GM13976 (cell line): ENCODE data around the gene TNFSF13.

Experiments used
- DNase-seq: peaks from one replicate; pipeline ENCODE4 v3.0.0; 2012; ENCODE audit warnings: low spot score
- in situ Hi-C: fragments of 300-500 bp; cut with MboI; formaldehyde crosslinking; loops from one replicate; pipeline ENCODE4 v1.12.0; 2022; ENCODE audit warnings: low sequenced_read_pairs, mixed read lengths, inconsistent platforms; ENCODE audit not compliant: unreplicated experiment
- TF ChIP-seq, protein P1 (sequence below): IDR thresholded peaks from 2 replicates; pipeline ENCODE4 v1.5.1; 2012; ENCODE audit warnings: borderline replicate concordance, mild to moderate bottlenecking; ENCODE audit not compliant: insufficient read depth; ENCODE audit errors: extremely low read depth, missing control alignments, control extremely low read depth

The TNFSF13 gene

DNA sequence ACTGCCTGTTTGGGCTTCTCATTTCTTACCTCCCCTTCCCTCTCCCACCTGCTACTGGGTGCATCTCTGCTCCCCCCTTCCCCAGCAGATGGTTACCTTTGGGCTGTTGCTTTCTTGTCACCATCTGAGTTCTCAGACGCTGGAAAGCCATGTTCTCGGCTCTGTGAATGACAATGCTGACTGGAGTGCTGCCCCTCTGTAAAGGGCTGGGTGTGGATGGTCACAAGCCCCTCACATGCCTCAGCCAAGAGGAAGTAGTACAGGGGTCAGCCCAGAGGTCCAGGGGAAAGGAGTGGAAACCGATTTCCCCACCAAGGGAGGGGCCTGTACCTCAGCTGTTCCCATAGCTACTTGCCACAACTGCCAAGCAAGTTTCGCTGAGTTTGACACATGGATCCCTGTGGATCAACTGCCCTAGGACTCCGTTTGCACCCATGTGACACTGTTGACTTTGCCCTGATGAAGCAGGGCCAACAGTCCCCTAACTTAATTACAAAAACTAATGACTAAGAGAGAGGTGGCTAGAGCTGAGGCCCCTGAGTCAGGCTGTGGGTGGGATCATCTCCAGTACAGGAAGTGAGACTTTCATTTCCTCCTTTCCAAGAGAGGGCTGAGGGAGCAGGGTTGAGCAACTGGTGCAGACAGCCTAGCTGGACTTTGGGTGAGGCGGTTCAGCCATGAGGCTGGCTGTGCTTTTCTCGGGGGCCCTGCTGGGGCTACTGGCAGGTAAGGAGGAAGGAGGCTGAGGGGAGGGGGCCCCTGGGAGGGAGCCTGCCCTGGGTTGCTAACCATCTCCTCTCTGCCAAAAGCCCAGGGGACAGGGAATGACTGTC lies 20.7 kb downstream of the TNFSF13 start, which contains the start of gene CD68:
Gene CD68 (plus strand): TSS at position 638 of the 833 bp plus-strand sequence. CDS start 40 bp downstream, at position 678.
- peak; percentile 82 for DNase-seq
- in situ Hi-C loops: no loop called here
- TF ChIP-seq, protein P1, sequence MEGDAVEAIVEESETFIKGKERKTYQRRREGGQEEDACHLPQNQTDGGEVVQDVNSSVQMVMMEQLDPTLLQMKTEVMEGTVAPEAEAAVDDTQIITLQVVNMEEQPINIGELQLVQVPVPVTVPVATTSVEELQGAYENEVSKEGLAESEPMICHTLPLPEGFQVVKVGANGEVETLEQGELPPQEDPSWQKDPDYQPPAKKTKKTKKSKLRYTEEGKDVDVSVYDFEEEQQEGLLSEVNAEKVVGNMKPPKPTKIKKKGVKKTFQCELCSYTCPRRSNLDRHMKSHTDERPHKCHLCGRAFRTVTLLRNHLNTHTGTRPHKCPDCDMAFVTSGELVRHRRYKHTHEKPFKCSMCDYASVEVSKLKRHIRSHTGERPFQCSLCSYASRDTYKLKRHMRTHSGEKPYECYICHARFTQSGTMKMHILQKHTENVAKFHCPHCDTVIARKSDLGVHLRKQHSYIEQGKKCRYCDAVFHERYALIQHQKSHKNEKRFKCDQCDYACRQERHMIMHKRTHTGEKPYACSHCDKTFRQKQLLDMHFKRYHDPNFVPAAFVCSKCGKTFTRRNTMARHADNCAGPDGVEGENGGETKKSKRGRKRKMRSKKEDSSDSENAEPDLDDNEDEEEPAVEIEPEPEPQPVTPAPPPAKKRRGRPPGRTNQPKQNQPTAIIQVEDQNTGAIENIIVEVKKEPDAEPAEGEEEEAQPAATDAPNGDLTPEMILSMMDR: no peak

- in situ Hi-C loops: no loop called here
- TF ChIP-seq, protein P1: no peak
- DNase-seq: no peak
Measured at GRCh38 chr17:7579834-7580603, 21.5 kb downstream of the TNFSF13 start.

- TF ChIP-seq, protein P1: no peak
- in situ Hi-C loops: no loop called here
- no peak for DNase-seq
Measured at GRCh38 chr17:7580604-7581575, 22.3 kb downstream of the TNFSF13 start.

DNA sequence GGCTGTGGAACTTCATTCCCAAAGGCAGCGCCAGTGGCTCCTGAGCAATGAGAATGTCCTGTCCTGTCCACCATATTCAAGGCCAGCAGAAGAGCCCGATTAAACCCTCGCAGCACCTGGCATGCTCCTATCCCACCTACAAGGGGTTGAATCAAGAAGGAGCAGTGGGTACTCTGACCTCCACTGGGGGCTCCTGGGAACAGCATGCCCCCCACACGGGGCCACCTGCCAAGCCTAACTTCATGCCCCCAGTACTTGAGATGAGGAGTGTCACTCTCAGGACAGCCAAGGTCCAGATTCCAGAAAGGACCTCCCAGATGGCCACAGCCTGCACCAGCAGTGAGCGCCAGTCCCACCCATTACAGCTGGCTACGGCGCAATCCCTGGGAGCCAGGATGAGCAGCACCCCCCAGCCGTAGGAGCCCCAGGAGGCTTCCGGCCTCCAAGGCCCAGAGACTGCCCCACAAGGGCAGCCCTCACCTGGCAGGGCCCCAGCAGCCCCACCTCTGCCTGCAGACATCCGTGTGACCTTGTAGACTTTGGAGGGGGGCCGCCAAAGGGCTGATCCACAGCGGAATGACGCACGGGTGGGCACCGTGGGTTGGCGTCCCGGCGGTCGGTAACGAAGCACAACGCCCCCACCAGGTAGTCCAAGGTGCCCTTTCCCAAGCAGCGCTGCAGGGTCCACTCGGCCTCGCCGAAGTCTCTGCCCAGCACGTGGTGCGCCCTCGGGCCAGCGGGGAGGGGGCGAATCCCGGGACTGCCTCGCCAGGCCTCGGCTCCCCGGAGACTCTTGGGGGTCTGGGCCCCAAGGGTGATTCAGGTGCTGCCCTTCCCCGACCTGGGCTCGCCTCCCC lies 24.1 kb downstream of the TNFSF13 start:
- TF ChIP-seq, protein P1: no peak
- in situ Hi-C loops: no loop called here
- DNase-seq: no peak

DNA sequence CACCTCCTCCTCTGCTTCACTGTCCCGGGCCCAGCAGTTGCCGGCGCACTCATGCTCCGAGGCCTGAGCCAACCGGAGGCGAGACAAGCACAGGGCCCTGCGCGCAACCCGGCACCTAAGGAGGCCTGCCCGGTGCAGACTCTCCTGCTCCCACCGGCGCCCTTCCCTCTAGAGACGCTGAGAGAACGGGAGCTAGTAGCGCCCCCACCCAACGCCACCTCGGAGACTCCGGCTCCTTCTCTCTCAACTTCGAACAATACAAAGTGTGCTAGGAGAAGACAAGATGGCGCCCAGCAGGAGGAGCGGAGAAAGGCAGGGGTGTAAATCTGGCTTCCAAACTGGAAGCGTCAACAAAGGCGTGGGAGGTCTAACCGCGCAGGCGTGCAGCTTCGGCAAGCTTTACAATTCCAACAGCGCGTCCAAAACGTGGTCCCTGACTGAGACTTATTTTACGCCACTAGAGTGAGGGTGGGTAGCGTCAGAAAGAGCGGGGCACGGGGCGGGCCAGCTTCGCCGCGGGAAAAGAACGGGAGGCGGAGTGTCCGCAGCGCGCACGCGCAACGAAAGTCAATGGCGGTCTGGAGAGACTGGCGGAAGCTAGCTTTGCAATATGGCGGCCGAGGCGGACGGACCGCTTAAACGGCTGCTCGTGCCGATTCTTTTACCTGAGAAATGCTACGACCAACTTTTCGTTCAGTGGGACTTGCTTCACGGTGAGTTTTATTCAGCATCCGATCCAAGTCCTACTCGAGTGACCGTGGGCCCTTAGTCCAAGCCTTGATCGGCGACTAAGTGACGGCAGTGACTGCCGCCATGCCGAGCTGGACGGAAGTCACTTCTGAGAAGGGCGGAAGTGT lies 24.9 kb downstream of the TNFSF13 start, which contains the start of gene MPDU1:
Gene MPDU1 (plus strand): TSS at position 600 of the 857 bp plus-strand sequence. CDS start 11 bp downstream, at position 611.
- in situ Hi-C loops: no loop called here
- DNase-seq: peak; percentile 94
- TF ChIP-seq, protein P1: no peak
